ENCODE measurements around the gene STARD9. TPM values are rescaled to one million over a fixed set of nuclear protein-coding genes. Genes with fewer than 3 reads are reported as not detected.

STARD9 gene
- total and polyA plus RNA-seq, 7 experiments from 2014 or later = 0.13 to 10.5 (median 4.0) TPM

GRCh38 chr15:42705336-42705735 lies 129.9 kb downstream of the STARD9 start:
- Mint-ChIP-seq H3K4me1 (peaks cover 0 to 10% (median 5%) of the 10 kb centered on the region in 7 donors), H3K27me3 (no peaks in the 10 kb centered on the region), H3K4me3 (no peak overlapping the region), H3K27ac (peak overlapping the region in 1 of 9 donors; percentile 54), H3K36me3 (peaks cover 0 to 7% (median 0%) of the 10 kb centered on the region in 5 donors), H3K9me3 (peaks cover 0 to 1% (median 0%) of the 10 kb centered on the region in 11 donors)
- Histone ChIP-seq H3K36me3 (ENCODE audit: control insufficient read depth in 2 of 3, insufficient read depth in 3 of 3, low read length in 3 of 3) (no peaks in the 10 kb centered on the region), H3K9me3 (ENCODE audit: control insufficient read depth in 2 of 3, low read length in 3 of 3) (no peaks in the 10 kb centered on the region), H3K27me3 (ENCODE audit: control insufficient read depth in 2 of 2, insufficient read depth in 2 of 2, low read length in 2 of 2) (no peaks in the 10 kb centered on the region), H3K4me3 (ENCODE audit: low read length) (no peak overlapping the region), H3K4me1 (ENCODE audit: control insufficient read depth in 2 of 2, insufficient read depth in 2 of 2, low read length in 2 of 2) (no peaks in the 10 kb centered on the region), H3K27ac (ENCODE audit: low read depth, low read length) (no peak overlapping the region)
- intact Hi-C loops (cut with micrococcal nuclease) = no loop called here
- DNase-seq (no peak), ATAC-seq (no peak)
- ChIA-PET CTCF (interaction anchor here (1.2 to 4.0 kb wide), 4 partner anchors 11 to 580 kb away, joined by 3 to 34 read pairs (median 5); no protein-coding TSS in a partner anchor), POLR2A (no interaction called here)

GRCh38 chr15:42707068-42707467 lies 131.7 kb downstream of the STARD9 start:
- no peaks in the 10 kb centered on the region for H3K27me3 Mint-ChIP-seq
- no peaks in the 10 kb centered on the region for H3K4me1 ChIP-seq (ENCODE audit: control insufficient read depth in 2 of 2, insufficient read depth in 2 of 2, low read length in 2 of 2)
- H3K9me3 Mint-ChIP-seq = peaks cover 0 to 1% (median 0%) of the 10 kb centered on the region in 11 donors
- no peaks in the 10 kb centered on the region for H3K36me3 ChIP-seq (ENCODE audit: control insufficient read depth in 2 of 3, insufficient read depth in 3 of 3, low read length in 3 of 3)
- intact Hi-C loops (cut with micrococcal nuclease) = no loop called here
- DNase-seq = no peak
- H3K27me3 ChIP-seq (ENCODE audit: control insufficient read depth in 2 of 2, insufficient read depth in 2 of 2, low read length in 2 of 2) = no peaks in the 10 kb centered on the region
- ChIA-PET POLR2A (no interaction called here), CTCF (interaction anchor here (0.7 to 4.0 kb wide), 3 partner anchors 10 to 220 kb away, joined by 3 to 34 read pairs (median 4); no protein-coding TSS in a partner anchor)
- H3K4me3 ChIP-seq (ENCODE audit: low read length) = no peak overlapping the region
- H3K9me3 ChIP-seq (ENCODE audit: control insufficient read depth in 2 of 3, low read length in 3 of 3) = no peaks in the 10 kb centered on the region
- no peak overlapping the region for H3K27ac ChIP-seq (ENCODE audit: low read depth, low read length)
- no peak overlapping the region for H3K27ac Mint-ChIP-seq
- ATAC-seq = no peak
- no peak overlapping the region for H3K4me3 Mint-ChIP-seq
- peaks cover 0 to 1% (median 0%) of the 10 kb centered on the region in 5 donors for H3K36me3 Mint-ChIP-seq
- peaks cover 0 to 10% (median 5%) of the 10 kb centered on the region in 7 donors for H3K4me1 Mint-ChIP-seq

- peaks cover 0 to 1% (median 0%) of the 10 kb centered on the region in 11 donors for H3K9me3 Mint-ChIP-seq
- no peaks in the 10 kb centered on the region for H3K4me1 ChIP-seq (ENCODE audit: control insufficient read depth in 2 of 2, insufficient read depth in 2 of 2, low read length in 2 of 2)
- no peak for ATAC-seq
- intact Hi-C loops (cut with micrococcal nuclease) = no loop called here
- DNase-seq = no peak
- H3K27me3 ChIP-seq (ENCODE audit: control insufficient read depth in 2 of 2, insufficient read depth in 2 of 2, low read length in 2 of 2) = no peaks in the 10 kb centered on the region
- no peak overlapping the region for H3K27ac ChIP-seq (ENCODE audit: low read depth, low read length)
- peaks cover 0 to 1% (median 0%) of the 10 kb centered on the region in 5 donors for H3K36me3 Mint-ChIP-seq
- peaks cover 0 to 10% (median 5%) of the 10 kb centered on the region in 7 donors for H3K4me1 Mint-ChIP-seq
- H3K27ac Mint-ChIP-seq = peak overlapping the region in 7 of 9 donors; percentile 4 to 84 (median 21)
- no peaks in the 10 kb centered on the region for H3K27me3 Mint-ChIP-seq
- H3K36me3 ChIP-seq (ENCODE audit: control insufficient read depth in 2 of 3, insufficient read depth in 3 of 3, low read length in 3 of 3) = no peaks in the 10 kb centered on the region
- ChIA-PET POLR2A (no interaction called here), CTCF (interaction anchor here (0.7 kb wide), 1 partner anchor 128 kb away, joined by 4 read pairs; no protein-coding TSS in a partner anchor)
- no peaks in the 10 kb centered on the region for H3K9me3 ChIP-seq (ENCODE audit: control insufficient read depth in 2 of 3, low read length in 3 of 3)
- no peak overlapping the region for H3K4me3 ChIP-seq (ENCODE audit: low read length)
- H3K4me3 Mint-ChIP-seq = peak overlapping the region in 1 of 10 donors; percentile 48
These were observed 132.6 kb downstream of the STARD9 start for GRCh38 chr15:42707873-42708544.

GRCh38 chr15:42710662-42711061 lies 135.3 kb downstream of the STARD9 start:
- no peaks in the 10 kb centered on the region for H3K36me3 ChIP-seq (ENCODE audit: control insufficient read depth in 2 of 3, insufficient read depth in 3 of 3, low read length in 3 of 3)
- ChIA-PET CTCF (interaction anchor here (0.6 kb wide), 1 partner anchor 212 kb away, joined by 3 read pairs; no protein-coding TSS in a partner anchor), POLR2A (no interaction called here)
- ATAC-seq = no peak
- H3K4me1 Mint-ChIP-seq = peaks cover 0 to 9% (median 5%) of the 10 kb centered on the region in 7 donors
- no peaks in the 10 kb centered on the region for H3K9me3 Mint-ChIP-seq
- peaks cover 0 to 1% (median 0%) of the 10 kb centered on the region in 5 donors for H3K36me3 Mint-ChIP-seq
- H3K27me3 Mint-ChIP-seq = no peaks in the 10 kb centered on the region
- DNase-seq = no peak
- H3K4me3 Mint-ChIP-seq = no peak overlapping the region
- no peak overlapping the region for H3K4me3 ChIP-seq (ENCODE audit: low read length)
- H3K9me3 ChIP-seq (ENCODE audit: control insufficient read depth in 2 of 3, low read length in 3 of 3) = no peaks in the 10 kb centered on the region
- no peaks in the 10 kb centered on the region for H3K4me1 ChIP-seq (ENCODE audit: control insufficient read depth in 2 of 2, insufficient read depth in 2 of 2, low read length in 2 of 2)
- H3K27ac Mint-ChIP-seq = no peak overlapping the region
- intact Hi-C loops (cut with micrococcal nuclease) = no loop called here
- no peaks in the 10 kb centered on the region for H3K27me3 ChIP-seq (ENCODE audit: control insufficient read depth in 2 of 2, insufficient read depth in 2 of 2, low read length in 2 of 2)
- H3K27ac ChIP-seq (ENCODE audit: low read depth, low read length) = no peak overlapping the region

- Mint-ChIP-seq H3K27ac (no peak overlapping the region), H3K9me3 (no peaks in the 10 kb centered on the region), H3K4me3 (no peak overlapping the region), H3K36me3 (peaks cover 0 to 1% (median 0%) of the 10 kb centered on the region in 5 donors), H3K27me3 (no peaks in the 10 kb centered on the region), H3K4me1 (peaks cover 0 to 9% (median 5%) of the 10 kb centered on the region in 7 donors)
- POLR2A ChIA-PET = no interaction called here
- CTCF ChIA-PET = no interaction called here
- Histone ChIP-seq H3K4me3 (ENCODE audit: low read length) (no peak overlapping the region), H3K9me3 (ENCODE audit: control insufficient read depth in 2 of 3, low read length in 3 of 3) (no peaks in the 10 kb centered on the region), H3K4me1 (ENCODE audit: control insufficient read depth in 2 of 2, insufficient read depth in 2 of 2, low read length in 2 of 2) (no peaks in the 10 kb centered on the region), H3K27ac (ENCODE audit: low read depth, low read length) (no peak overlapping the region), H3K36me3 (ENCODE audit: control insufficient read depth in 2 of 3, insufficient read depth in 3 of 3, low read length in 3 of 3) (no peaks in the 10 kb centered on the region), H3K27me3 (ENCODE audit: control insufficient read depth in 2 of 2, insufficient read depth in 2 of 2, low read length in 2 of 2) (no peaks in the 10 kb centered on the region)
- ATAC-seq (no peak), DNase-seq (no peak)
- intact Hi-C loops (cut with micrococcal nuclease) = no loop called here
These were observed 136.3 kb downstream of the STARD9 start for GRCh38 chr15:42711746-42712145.

- no peaks in the 10 kb centered on the region for H3K4me1 ChIP-seq (ENCODE audit: control insufficient read depth in 2 of 2, insufficient read depth in 2 of 2, low read length in 2 of 2)
- intact Hi-C loops (cut with micrococcal nuclease) = no loop called here
- Mint-ChIP-seq H3K9me3 (no peaks in the 10 kb centered on the region), H3K27ac (no peak overlapping the region), H3K4me3 (no peak overlapping the region), H3K36me3 (peaks cover 0 to 1% (median 0%) of the 10 kb centered on the region in 5 donors), H3K4me1 (peaks cover 0 to 9% (median 5%) of the 10 kb centered on the region in 7 donors), H3K27me3 (no peaks in the 10 kb centered on the region)
- H3K4me3 ChIP-seq (ENCODE audit: low read length) = no peak overlapping the region
- ChIA-PET CTCF (no interaction called here), POLR2A (no interaction called here)
- no peaks in the 10 kb centered on the region for H3K36me3 ChIP-seq (ENCODE audit: control insufficient read depth in 2 of 3, insufficient read depth in 3 of 3, low read length in 3 of 3)
- H3K9me3 ChIP-seq (ENCODE audit: control insufficient read depth in 2 of 3, low read length in 3 of 3) = no peaks in the 10 kb centered on the region
- ATAC-seq = no peak
- no peaks in the 10 kb centered on the region for H3K27me3 ChIP-seq (ENCODE audit: control insufficient read depth in 2 of 2, insufficient read depth in 2 of 2, low read length in 2 of 2)
- DNase-seq = no peak
- no peak overlapping the region for H3K27ac ChIP-seq (ENCODE audit: low read depth, low read length)
These were observed 137.2 kb downstream of the STARD9 start for GRCh38 chr15:42712584-42712983.

- H3K9me3 Mint-ChIP-seq = no peaks in the 10 kb centered on the region
- ATAC-seq (no peak), DNase-seq (no peak)
- CTCF ChIA-PET = no interaction called here
- H3K27me3 Mint-ChIP-seq = no peaks in the 10 kb centered on the region
- H3K4me3 ChIP-seq (ENCODE audit: low read length) = no peak overlapping the region
- H3K27ac Mint-ChIP-seq = no peak overlapping the region
- peaks cover 0 to 13% (median 0%) of the 10 kb centered on the region in 3 experiments for H3K36me3 ChIP-seq (ENCODE audit: control insufficient read depth in 2 of 3, insufficient read depth in 3 of 3, low read length in 3 of 3)
- H3K9me3 ChIP-seq (ENCODE audit: control insufficient read depth in 2 of 3, low read length in 3 of 3) = no peaks in the 10 kb centered on the region
- POLR2A ChIA-PET = interaction anchor here (0.6 kb wide), 1 partner anchor 209 kb away, joined by 3 read pairs; no protein-coding TSS in a partner anchor
- H3K27me3 ChIP-seq (ENCODE audit: control insufficient read depth in 2 of 2, insufficient read depth in 2 of 2, low read length in 2 of 2) = no peaks in the 10 kb centered on the region
- peaks cover 0 to 6% (median 0%) of the 10 kb centered on the region in 5 donors for H3K36me3 Mint-ChIP-seq
- no peak overlapping the region for H3K4me3 Mint-ChIP-seq
- H3K27ac ChIP-seq (ENCODE audit: low read depth, low read length) = no peak overlapping the region
- no peaks in the 10 kb centered on the region for H3K4me1 Mint-ChIP-seq
- intact Hi-C loops (cut with micrococcal nuclease) = no loop called here
- H3K4me1 ChIP-seq (ENCODE audit: control insufficient read depth in 2 of 2, insufficient read depth in 2 of 2, low read length in 2 of 2) = no peaks in the 10 kb centered on the region
These were observed 140.7 kb downstream of the STARD9 start for GRCh38 chr15:42716125-42716524.

All from naive thymus-derived CD4-positive, alpha-beta T cell (primary cell).